ENCODE data around the gene TTC23. TPM values are rescaled to one million over a fixed set of nuclear protein-coding genes. Genes with fewer than 3 reads are reported as not detected.

The TTC23 gene
- polyA plus RNA-seq, 1 donor (not counting 4 experiments of a cell fraction or from before 2014, with no cell fraction given): 6.7 TPM

- DNase-seq (ENCODE audit: low read depth, low spot score) (no peak), FAIRE-seq (no peak)
- H2AFZ ChIP-seq (ENCODE audit: control insufficient read depth, low read length): no peak overlapping the region
- no peak overlapping the region for H3K4me3 ChIP-seq (ENCODE audit: control insufficient read depth in 2 of 3, extremely low read depth in 1 of 3, insufficient read depth in 2 of 3, low read depth in 1 of 3, low read length in 3 of 3)
- H3K36me3 ChIP-seq (ENCODE audit: control insufficient read depth in 2 of 2, extremely low read depth in 1 of 2, insufficient read depth in 2 of 2, low read length in 2 of 2): no peaks in the 10 kb centered on the region
- H3K9me1 ChIP-seq (ENCODE audit: control insufficient read depth, extremely low read depth, insufficient read depth, low read length): no peaks in the 10 kb centered on the region
- H3K27me3 ChIP-seq (ENCODE audit: control insufficient read depth, extremely low read depth, insufficient read depth, low read length): no peaks in the 10 kb centered on the region
- TF ChIP-seq EZH2 (IDR thresholded peaks at IDR 0.05; ENCODE audit: low read length): no peak
- TF ChIP-seq CTCF (optimal IDR thresholded peaks at IDR 0.05 in 1 of 3, IDR thresholded peaks at IDR 0.05 in 1 of 3, conservative IDR thresholded peaks at IDR 0.05 in 1 of 3; ENCODE audit: extremely low read depth in 1 of 3, insufficient read depth in 2 of 3, low read length in 3 of 3): no peak
- dilution Hi-C loops (cut with MboI; ENCODE audit: extremely low pct_ligation_motif_present, low sequenced_read_pairs): no loop called here
- no peaks in the 10 kb centered on the region for H3K4me1 ChIP-seq (ENCODE audit: control insufficient read depth, extremely low read depth, insufficient read depth, low read length)
- H4K20me1 ChIP-seq (ENCODE audit: control insufficient read depth, extremely low read depth, insufficient read depth, low read length): no peaks in the 10 kb centered on the region
- H3K4me2 ChIP-seq (ENCODE audit: control insufficient read depth, extremely low read depth, insufficient read depth, low read depth, low read length): no peak overlapping the region
- H3K9ac ChIP-seq (ENCODE audit: control insufficient read depth, extremely low read depth, insufficient read depth, low read length): no peak overlapping the region
- H3K9me3 ChIP-seq (ENCODE audit: control insufficient read depth, low read depth, low read length): no peaks in the 10 kb centered on the region
- no peaks in the 10 kb centered on the region for H3K79me2 ChIP-seq (ENCODE audit: control insufficient read depth, insufficient read depth, low read length)
- no peak overlapping the region for H3K27ac ChIP-seq (ENCODE audit: control insufficient read depth, insufficient read depth, low read length)
Measured at GRCh38 chr15:99130765-99131440, 118.5 kb downstream of the TTC23 start.

GRCh38 chr15:99130314-99130713 lies 119.1 kb downstream of the TTC23 start:
- H3K9me3 ChIP-seq (ENCODE audit: control insufficient read depth, low read depth, low read length): no peaks in the 10 kb centered on the region
- H3K9ac ChIP-seq (ENCODE audit: control insufficient read depth, extremely low read depth, insufficient read depth, low read length): no peak overlapping the region
- no peak overlapping the region for H3K4me2 ChIP-seq (ENCODE audit: control insufficient read depth, extremely low read depth, insufficient read depth, low read depth, low read length)
- FAIRE-seq: no peak
- H3K4me1 ChIP-seq (ENCODE audit: control insufficient read depth, extremely low read depth, insufficient read depth, low read length): no peaks in the 10 kb centered on the region
- H3K9me1 ChIP-seq (ENCODE audit: control insufficient read depth, extremely low read depth, insufficient read depth, low read length): no peaks in the 10 kb centered on the region
- H3K27ac ChIP-seq (ENCODE audit: control insufficient read depth, insufficient read depth, low read length): no peak overlapping the region
- H3K4me3 ChIP-seq (ENCODE audit: control insufficient read depth in 2 of 3, extremely low read depth in 1 of 3, insufficient read depth in 2 of 3, low read depth in 1 of 3, low read length in 3 of 3): no peak overlapping the region
- DNase-seq (ENCODE audit: low read depth, low spot score): no peak
- dilution Hi-C loops (cut with MboI; ENCODE audit: extremely low pct_ligation_motif_present, low sequenced_read_pairs): no loop called here
- no peak for TF ChIP-seq CTCF (optimal IDR thresholded peaks at IDR 0.05 in 1 of 3, IDR thresholded peaks at IDR 0.05 in 1 of 3, conservative IDR thresholded peaks at IDR 0.05 in 1 of 3; ENCODE audit: extremely low read depth in 1 of 3, insufficient read depth in 2 of 3, low read length in 3 of 3)
- TF ChIP-seq EZH2 (IDR thresholded peaks at IDR 0.05; ENCODE audit: low read length): no peak
- no peaks in the 10 kb centered on the region for H3K79me2 ChIP-seq (ENCODE audit: control insufficient read depth, insufficient read depth, low read length)
- no peak overlapping the region for H2AFZ ChIP-seq (ENCODE audit: control insufficient read depth, low read length)
- H3K27me3 ChIP-seq (ENCODE audit: control insufficient read depth, extremely low read depth, insufficient read depth, low read length): no peaks in the 10 kb centered on the region
- no peaks in the 10 kb centered on the region for H3K36me3 ChIP-seq (ENCODE audit: control insufficient read depth in 2 of 2, extremely low read depth in 1 of 2, insufficient read depth in 2 of 2, low read length in 2 of 2)
- no peaks in the 10 kb centered on the region for H4K20me1 ChIP-seq (ENCODE audit: control insufficient read depth, extremely low read depth, insufficient read depth, low read length)
